IgD-negative memory B cell (primary cell): ENCODE data around the gene NABP1. TPM values are rescaled to one million over a fixed set of nuclear protein-coding genes. Genes with fewer than 3 reads are reported as not detected.

Source experiments
- H3K27ac Mint-ChIP-seq, 3 donors: one replicate each; pipeline ENCODE4 v1.8.0; 2020 to 2022; ENCODE audit warnings: mild to moderate bottlenecking in 3 of 3, mixed read lengths in 3 of 3, moderate library complexity in 1 of 3
- H3K27me3 Mint-ChIP-seq: one replicate; pipeline ENCODE4 v1.8.0; 2021; ENCODE audit warnings: mixed read lengths
- H3K36me3 Mint-ChIP-seq: one replicate; pipeline ENCODE4 v1.8.0; 2020; ENCODE audit warnings: mild to moderate bottlenecking, mixed read lengths
- H3K4me1 Mint-ChIP-seq, 3 donors: one replicate each; pipeline ENCODE4 v1.8.0; 2020 to 2022; ENCODE audit warnings: mixed read lengths in 3 of 3, mild to moderate bottlenecking in 1 of 3
- H3K4me3 Mint-ChIP-seq, 4 donors: one replicate each; pipeline ENCODE4 v1.8.0; 2020 to 2022; ENCODE audit warnings: mild to moderate bottlenecking in 4 of 4, mixed read lengths in 4 of 4, moderate library complexity in 3 of 4
- H3K9me3 Mint-ChIP-seq, 3 donors: one replicate each; pipeline ENCODE4 v1.8.0; 2020 to 2021; ENCODE audit warnings: mixed read lengths in 3 of 3, mild to moderate bottlenecking in 1 of 3
- polyA plus RNA-seq: library from polyadenylated mRNA; unstranded; fragments of 300-500 nt; fragmentation: Illumina TruSeq; gene quantifications from one replicate; pipeline ENCODE4 v1.2.3, GENCODE V29; 2021

Gene NABP1
- polyA plus RNA-seq, 1 donor from 2014 or later: 12.4 TPM

DNA sequence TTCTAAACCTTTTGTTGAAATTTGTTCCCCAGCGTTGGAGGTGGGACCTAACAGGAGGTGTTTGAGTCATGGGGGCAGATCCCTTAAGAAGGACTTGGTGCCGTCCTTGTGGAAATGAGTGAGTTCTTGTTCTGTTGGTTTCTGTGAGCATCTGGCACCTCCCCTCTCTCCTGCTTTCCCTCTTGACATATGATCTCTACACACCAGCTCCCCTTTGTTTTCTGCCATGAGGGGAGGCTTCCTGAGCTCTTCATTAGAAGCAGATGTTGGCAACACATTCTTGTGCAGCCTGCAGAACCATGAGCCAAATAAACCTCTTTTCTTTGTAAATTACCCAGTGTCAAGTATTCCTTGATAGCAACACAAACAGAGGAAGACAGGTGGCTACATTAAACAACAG lies 23.8 kb downstream of the NABP1 start:
- peaks cover 6% of the 10 kb centered on the region for H3K36me3 Mint-ChIP-seq
- no peaks in the 10 kb centered on the region for H3K9me3 Mint-ChIP-seq
- H3K4me3 Mint-ChIP-seq: no peak overlapping the region
- no peak overlapping the region for H3K27ac Mint-ChIP-seq
- no peaks in the 10 kb centered on the region for H3K4me1 Mint-ChIP-seq
- H3K27me3 Mint-ChIP-seq: no peaks in the 10 kb centered on the region

DNA sequence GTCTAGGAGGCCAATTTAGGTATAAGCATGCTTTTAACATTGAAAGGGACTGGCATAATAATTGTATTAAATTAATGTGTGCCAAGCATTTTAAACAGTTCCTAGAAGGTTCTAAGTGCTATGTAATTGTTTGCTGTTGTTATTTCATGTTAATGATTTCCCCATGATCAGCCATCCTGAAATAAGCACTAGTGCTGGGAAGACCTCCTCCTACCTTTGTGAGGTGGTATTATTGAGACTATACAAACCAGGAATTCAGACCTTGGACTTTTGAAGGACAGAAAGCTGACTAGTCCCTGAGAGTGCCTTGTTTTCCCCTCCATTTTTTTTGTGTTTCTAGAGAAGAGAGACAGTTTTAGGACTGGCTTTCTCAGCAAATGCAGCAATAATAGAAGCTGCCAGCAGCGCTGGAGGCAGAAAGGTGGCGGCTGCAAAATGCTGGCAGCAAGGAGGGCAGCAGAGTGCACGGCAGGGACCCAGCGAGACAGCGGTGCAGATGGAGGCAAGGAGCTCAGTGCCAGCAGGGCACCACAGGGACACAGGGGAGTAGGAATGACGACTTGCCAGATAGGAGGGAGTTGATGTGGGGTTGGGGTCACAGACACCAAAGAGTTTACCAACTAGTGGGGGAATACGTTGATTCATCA lies 25.3 kb downstream of the NABP1 start:
- no peak overlapping the region for H3K27ac Mint-ChIP-seq
- no peaks in the 10 kb centered on the region for H3K27me3 Mint-ChIP-seq
- H3K4me1 Mint-ChIP-seq: no peaks in the 10 kb centered on the region
- no peaks in the 10 kb centered on the region for H3K9me3 Mint-ChIP-seq
- H3K36me3 Mint-ChIP-seq: peaks cover 4% of the 10 kb centered on the region
- no peak overlapping the region for H3K4me3 Mint-ChIP-seq

DNA sequence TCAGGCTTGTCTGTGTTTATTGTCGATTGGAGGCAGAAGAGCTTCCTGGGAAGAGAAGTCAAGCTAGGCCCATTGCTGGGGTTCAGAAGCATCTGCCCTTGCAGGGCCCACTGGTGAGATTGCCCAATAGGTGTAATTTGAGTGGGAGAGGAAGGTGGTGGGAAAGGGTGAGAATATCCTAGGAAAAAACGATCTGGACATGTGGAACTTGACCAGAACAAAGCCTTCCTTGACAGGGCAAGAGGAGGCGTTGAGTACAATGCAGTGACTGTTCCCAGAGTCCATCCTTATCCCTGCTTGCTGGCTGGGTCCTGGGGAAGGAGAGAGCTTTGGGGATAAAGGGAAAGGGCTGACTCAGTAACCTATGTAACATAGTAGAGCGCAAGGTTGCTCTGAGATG lies 27.1 kb downstream of the NABP1 start:
- no peaks in the 10 kb centered on the region for H3K9me3 Mint-ChIP-seq
- H3K27me3 Mint-ChIP-seq: no peaks in the 10 kb centered on the region
- peaks cover 0 to 4% (median 2%) of the 10 kb centered on the region in 3 donors for H3K4me1 Mint-ChIP-seq
- H3K36me3 Mint-ChIP-seq: peaks cover 7% of the 10 kb centered on the region
- H3K4me3 Mint-ChIP-seq: no peak overlapping the region
- no peak overlapping the region for H3K27ac Mint-ChIP-seq

DNA sequence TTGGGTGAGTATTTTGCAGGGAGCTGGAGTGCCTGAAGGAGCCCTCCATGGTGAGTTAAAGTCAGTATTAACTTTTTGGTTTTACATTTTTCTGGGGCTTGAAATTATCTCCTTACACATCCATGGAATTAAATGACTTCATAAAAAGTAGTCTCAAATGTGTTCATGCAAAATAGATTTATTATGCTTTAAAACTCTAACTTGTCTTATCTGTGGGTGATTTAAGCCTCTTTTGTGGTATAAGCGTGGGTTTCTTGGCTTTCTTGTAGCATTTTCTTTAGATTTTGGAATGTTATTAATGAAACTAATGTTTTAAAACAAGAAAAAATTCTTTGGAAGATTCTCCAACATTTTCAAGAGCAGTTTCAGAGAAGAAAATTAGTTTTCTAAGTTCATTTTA lies 27.8 kb downstream of the NABP1 start:
- no peaks in the 10 kb centered on the region for H3K9me3 Mint-ChIP-seq
- H3K36me3 Mint-ChIP-seq: peaks cover 7% of the 10 kb centered on the region

DNA sequence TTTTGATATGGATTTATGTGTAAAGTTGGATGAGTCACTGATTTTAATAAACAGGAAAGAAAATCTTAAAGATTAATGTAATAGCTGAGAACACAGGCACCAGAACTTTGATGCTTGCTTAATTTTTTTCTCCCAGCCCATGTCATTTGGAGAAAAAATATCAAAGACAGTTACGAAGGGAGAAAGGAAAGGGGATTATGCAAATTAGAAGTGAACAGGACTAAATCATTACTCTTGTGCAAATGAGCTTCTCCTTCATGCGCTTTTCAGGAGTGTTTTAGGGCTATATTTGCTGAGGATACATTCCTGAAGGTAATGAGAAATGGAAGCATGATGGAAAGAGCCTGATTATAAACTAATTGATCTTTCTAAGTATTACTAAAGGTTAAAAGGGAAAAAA lies 28.9 kb downstream of the NABP1 start:
- no peaks in the 10 kb centered on the region for H3K9me3 Mint-ChIP-seq
- H3K27me3 Mint-ChIP-seq: no peaks in the 10 kb centered on the region
- peaks cover 8% of the 10 kb centered on the region for H3K36me3 Mint-ChIP-seq
- peaks cover 0 to 5% (median 2%) of the 10 kb centered on the region in 3 donors for H3K4me1 Mint-ChIP-seq
- H3K27ac Mint-ChIP-seq: no peak overlapping the region
- no peak overlapping the region for H3K4me3 Mint-ChIP-seq

More for the DNA sequence above, 27.8 kb downstream of the NABP1 start:
- H3K27me3 Mint-ChIP-seq: no peaks in the 10 kb centered on the region
- no peak overlapping the region for H3K4me3 Mint-ChIP-seq
- H3K27ac Mint-ChIP-seq: no peak overlapping the region
- peaks cover 0 to 5% (median 2%) of the 10 kb centered on the region in 3 donors for H3K4me1 Mint-ChIP-seq

DNA sequence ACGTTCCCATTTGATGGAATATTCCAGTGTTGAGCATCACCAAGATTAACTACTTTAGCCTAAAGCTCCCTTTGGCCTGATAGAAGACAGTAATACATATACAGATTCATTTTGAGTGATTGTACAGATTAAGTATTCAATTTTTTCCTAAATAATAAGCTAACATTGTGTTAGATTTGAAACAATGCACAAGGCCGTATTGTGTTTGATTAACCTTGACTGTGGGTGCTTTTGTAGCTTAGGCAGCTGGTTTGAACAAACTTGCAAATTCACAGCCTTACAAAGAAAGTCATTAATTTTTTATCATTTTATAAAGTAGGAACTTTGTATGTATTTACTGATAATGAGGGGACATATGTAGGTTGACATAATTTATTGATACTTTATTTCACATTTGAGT lies 29.6 kb downstream of the NABP1 start:
- no peaks in the 10 kb centered on the region for H3K27me3 Mint-ChIP-seq
- peaks cover 12% of the 10 kb centered on the region for H3K36me3 Mint-ChIP-seq
- H3K27ac Mint-ChIP-seq: no peak overlapping the region
- H3K4me1 Mint-ChIP-seq: peaks cover 0 to 5% (median 2%) of the 10 kb centered on the region in 3 donors
- H3K4me3 Mint-ChIP-seq: no peak overlapping the region
- H3K9me3 Mint-ChIP-seq: no peaks in the 10 kb centered on the region

DNA sequence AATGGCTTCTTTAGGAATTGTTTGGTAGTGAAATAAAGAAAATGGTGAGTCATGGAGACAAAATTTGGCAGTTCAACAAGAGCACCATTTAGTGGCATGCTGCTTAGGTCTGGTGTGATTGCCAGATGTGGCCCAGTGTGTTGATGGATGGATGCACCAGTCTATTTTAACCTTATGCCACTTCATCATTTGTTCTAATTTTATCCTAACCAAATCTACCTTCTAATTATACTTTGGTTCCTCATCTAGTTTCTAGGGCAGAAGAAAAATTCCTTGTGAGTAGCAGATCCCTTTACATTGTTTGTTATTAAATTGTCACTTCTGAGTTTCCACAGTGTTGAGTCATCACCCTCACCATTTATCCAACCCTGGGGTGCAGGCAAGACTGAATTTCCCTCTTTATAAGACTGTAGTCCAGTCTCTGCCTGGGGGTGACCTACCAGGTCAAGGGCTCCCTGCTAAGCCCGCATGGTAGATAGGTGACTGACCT lies 32.5 kb downstream of the NABP1 start:
- Mint-ChIP-seq H3K36me3 (peaks cover 7% of the 10 kb centered on the region), H3K4me3 (peak overlapping the region in 1 of 4 donors; percentile 7), H3K27me3 (no peaks in the 10 kb centered on the region), H3K27ac (no peak overlapping the region), H3K4me1 (peaks cover 0 to 5% (median 2%) of the 10 kb centered on the region in 3 donors), H3K9me3 (no peaks in the 10 kb centered on the region)

DNA sequence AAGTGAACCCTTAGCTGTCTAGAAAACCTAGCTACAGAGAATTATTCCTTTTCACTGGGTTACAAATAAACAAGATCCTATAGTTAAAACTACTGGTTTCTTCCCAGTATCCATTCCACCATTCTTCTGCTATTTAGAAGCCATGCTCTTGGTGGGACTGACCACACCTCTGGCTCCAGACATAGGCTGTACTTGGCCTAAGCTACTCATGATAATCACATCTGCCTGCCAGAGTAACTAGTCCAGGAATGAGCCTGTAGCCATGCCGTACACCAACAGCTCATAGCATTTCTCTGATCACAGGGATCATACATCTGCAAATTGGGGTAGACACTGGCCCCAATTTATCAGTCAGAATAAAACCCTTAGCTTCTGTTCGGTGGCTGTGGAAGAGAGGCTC lies 33.7 kb downstream of the NABP1 start:
- Mint-ChIP-seq H3K4me1 (peaks cover 0 to 5% (median 2%) of the 10 kb centered on the region in 3 donors), H3K27me3 (no peaks in the 10 kb centered on the region), H3K9me3 (no peaks in the 10 kb centered on the region), H3K36me3 (peaks cover 7% of the 10 kb centered on the region), H3K27ac (no peak overlapping the region), H3K4me3 (no peak overlapping the region)

DNA sequence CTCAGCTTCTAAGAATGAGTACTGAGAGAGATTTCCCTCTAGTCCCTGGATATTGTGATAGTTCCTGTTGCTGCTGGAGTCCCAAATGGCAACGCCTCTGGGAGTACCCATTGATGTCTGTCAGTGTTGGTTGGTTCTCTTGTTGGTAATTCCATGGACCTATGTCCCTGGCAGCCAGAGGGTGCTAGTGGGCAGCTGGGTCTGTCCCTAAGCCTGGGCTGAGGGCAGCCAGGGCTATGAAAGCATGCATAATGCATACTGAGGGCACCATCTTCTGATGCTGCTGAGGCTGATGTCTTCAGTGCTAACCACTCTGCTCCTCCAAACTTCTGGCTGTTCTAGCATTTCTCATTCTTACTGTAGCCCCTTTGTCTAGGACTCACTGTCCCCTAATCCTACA lies 35.9 kb downstream of the NABP1 start:
- Mint-ChIP-seq H3K36me3 (peaks cover 7% of the 10 kb centered on the region), H3K4me3 (no peak overlapping the region), H3K4me1 (peaks cover 0 to 5% (median 2%) of the 10 kb centered on the region in 3 donors), H3K27me3 (no peaks in the 10 kb centered on the region), H3K27ac (no peak overlapping the region), H3K9me3 (no peaks in the 10 kb centered on the region)

DNA sequence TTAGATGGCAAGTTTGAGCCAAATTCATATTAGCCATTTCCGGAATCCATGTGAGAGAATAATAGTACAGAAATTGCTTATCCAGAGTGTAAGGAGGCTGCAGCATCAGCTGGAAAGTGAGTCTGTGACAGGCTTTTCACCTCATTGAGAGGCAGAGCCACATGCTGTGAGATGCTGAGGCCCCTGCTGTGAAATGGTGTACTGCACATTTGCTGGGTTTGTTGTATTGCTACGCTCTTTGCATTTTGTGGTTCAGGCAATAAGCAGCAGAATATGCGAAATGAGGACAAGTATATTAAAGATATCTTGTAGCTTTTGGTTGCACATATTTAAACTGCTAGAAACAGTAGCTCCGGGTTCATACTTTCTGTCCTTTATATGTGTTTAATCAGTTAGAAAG lies 37.0 kb downstream of the NABP1 start:
- H3K27ac Mint-ChIP-seq: no peak overlapping the region
- no peaks in the 10 kb centered on the region for H3K27me3 Mint-ChIP-seq
- H3K4me1 Mint-ChIP-seq: peaks cover 0 to 2% (median 0%) of the 10 kb centered on the region in 3 donors
- H3K36me3 Mint-ChIP-seq: peaks cover 5% of the 10 kb centered on the region
- no peak overlapping the region for H3K4me3 Mint-ChIP-seq
- H3K9me3 Mint-ChIP-seq: no peaks in the 10 kb centered on the region

DNA sequence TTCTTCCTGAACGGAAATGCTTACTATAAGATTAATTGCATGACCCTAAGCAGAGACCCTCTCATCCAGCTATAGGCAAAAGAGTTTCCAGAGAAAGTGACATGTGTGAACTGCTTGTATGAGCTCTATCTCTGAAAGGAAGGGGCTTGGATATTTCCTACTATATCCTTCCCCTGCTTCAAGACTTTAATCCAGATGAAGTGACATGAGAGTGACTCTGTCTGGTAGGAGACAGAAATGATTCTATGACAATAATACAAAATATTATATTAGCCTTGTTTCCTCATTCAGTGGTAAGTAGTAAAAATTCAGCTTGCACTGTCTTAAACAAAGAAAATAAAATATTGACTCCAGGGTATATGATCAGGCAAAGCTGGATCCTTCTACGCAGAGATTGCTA lies 37.5 kb downstream of the NABP1 start:
- Mint-ChIP-seq H3K36me3 (peaks cover 5% of the 10 kb centered on the region), H3K27me3 (no peaks in the 10 kb centered on the region), H3K9me3 (no peaks in the 10 kb centered on the region), H3K4me1 (peaks cover 0 to under 1% (median 0%) of the 10 kb centered on the region in 3 donors), H3K4me3 (no peak overlapping the region), H3K27ac (no peak overlapping the region)

DNA sequence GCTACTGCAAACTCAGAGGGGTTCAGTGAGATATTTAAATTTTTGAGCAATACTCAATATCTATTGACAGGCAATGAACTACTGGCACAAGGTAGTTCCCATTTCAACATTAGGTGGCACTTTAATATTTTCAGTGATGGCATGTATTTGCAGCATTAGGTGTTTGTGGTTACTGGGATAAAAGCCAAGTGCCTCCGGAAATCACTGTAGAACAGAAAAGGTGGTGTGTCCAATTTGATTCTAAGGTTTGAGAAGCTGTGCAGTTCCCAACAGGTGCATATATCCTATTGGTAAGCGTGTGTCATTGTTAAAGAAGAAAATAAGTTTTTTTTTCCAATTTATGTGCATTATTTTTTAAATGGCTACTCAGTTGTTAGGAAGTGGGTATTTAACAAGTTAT lies 41.3 kb downstream of the NABP1 start:
- Mint-ChIP-seq H3K4me3 (no peak overlapping the region), H3K4me1 (peaks cover 0 to 2% (median 0%) of the 10 kb centered on the region in 3 donors), H3K27me3 (no peaks in the 10 kb centered on the region)

DNA sequence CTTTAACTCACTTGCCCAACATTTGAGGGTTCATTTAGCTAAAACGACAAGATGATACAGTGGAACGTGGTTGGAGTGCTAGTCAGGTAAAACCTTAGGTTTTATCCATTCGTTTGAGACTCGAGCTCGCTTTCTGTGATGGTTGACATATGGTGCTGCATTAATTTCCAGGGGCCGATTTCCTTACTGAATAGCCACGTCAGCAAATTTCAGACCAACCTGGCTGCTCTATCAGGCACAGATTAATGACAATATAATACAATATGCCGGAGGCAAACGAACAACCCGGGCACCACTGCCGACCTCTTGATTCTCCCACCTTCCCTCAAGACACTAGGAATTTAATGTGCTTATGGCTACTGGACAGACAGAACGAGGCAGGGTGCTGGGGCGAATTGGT lies 42.0 kb downstream of the NABP1 start:
- Mint-ChIP-seq H3K4me1 (peaks cover 0 to 3% (median 0%) of the 10 kb centered on the region in 3 donors), H3K4me3 (no peak overlapping the region), H3K27me3 (no peaks in the 10 kb centered on the region), H3K36me3 (no peaks in the 10 kb centered on the region), H3K9me3 (no peaks in the 10 kb centered on the region), H3K27ac (no peak overlapping the region)

More for the DNA sequence above, 41.3 kb downstream of the NABP1 start:
- Mint-ChIP-seq H3K27ac (no peak overlapping the region), H3K36me3 (no peaks in the 10 kb centered on the region), H3K9me3 (no peaks in the 10 kb centered on the region)

DNA sequence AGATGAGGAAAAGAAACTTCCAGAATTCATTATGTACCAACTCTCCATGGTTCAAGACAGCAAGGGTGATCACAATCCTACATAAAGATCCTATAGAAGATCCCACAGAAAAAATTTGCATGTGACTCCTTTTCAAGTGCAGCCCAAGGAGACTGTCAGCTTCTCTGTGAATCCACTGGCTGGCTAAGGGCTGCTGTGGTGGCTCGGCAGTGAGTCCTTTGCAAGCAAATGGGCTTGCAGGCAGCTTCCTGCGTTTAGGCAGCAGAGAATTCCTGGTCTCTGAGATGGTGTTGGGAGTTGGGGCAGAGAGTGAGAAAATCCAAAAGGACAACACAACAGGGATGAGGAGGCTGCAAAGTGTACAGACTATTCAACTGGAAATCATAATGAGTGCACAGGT lies 43.4 kb downstream of the NABP1 start:
- Mint-ChIP-seq H3K4me1 (peaks cover 0 to 3% (median 0%) of the 10 kb centered on the region in 3 donors), H3K4me3 (no peak overlapping the region), H3K27me3 (no peaks in the 10 kb centered on the region), H3K9me3 (no peaks in the 10 kb centered on the region), H3K27ac (no peak overlapping the region), H3K36me3 (no peaks in the 10 kb centered on the region)

DNA sequence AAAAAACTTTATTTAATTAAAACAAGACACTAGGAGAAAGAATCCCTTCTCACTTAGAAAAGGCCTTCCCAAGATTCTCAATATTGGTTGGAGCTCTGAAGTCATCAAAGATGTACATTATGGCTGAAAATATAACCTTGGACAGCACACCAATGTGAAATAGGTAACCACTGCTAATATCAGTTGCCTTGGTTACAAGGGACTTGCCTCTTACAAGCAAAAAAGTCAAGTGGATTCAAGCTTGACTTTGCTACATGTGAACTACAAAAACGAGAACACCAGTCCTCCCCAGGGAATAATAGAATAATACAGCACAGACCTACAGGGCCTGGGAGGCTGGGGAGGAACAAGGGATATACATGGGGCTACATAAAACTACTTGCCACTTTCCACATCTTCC lies 46.1 kb downstream of the NABP1 start:
- Mint-ChIP-seq H3K36me3 (no peaks in the 10 kb centered on the region), H3K4me1 (peaks cover 0 to 3% (median 0%) of the 10 kb centered on the region in 3 donors), H3K9me3 (no peaks in the 10 kb centered on the region), H3K27me3 (no peaks in the 10 kb centered on the region), H3K4me3 (no peak overlapping the region), H3K27ac (no peak overlapping the region)
